ENCODE results near the gene UBE2D2.

DNA sequence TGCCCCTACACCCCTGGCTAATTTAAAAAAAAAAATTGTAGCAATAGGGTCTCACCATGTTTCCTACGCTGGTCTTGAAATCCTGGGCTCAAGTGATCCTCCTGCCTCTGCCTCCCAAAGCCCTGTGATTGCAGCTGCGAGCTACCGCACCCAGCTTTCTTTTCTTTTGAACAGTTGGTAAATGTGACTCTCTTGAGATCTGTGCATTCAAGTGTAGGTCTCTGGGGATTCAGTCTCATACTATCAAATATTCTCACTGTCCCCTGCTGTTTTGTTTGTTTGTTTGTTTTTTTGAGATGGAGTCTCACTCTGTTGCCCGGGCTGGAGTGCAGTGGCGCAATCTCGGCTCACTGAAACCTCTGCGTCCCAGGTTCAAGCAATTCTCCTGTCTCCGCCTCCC, 44.7 kb downstream of the UBE2D2 start:
- TF ChIP-seq, protein P1, sequence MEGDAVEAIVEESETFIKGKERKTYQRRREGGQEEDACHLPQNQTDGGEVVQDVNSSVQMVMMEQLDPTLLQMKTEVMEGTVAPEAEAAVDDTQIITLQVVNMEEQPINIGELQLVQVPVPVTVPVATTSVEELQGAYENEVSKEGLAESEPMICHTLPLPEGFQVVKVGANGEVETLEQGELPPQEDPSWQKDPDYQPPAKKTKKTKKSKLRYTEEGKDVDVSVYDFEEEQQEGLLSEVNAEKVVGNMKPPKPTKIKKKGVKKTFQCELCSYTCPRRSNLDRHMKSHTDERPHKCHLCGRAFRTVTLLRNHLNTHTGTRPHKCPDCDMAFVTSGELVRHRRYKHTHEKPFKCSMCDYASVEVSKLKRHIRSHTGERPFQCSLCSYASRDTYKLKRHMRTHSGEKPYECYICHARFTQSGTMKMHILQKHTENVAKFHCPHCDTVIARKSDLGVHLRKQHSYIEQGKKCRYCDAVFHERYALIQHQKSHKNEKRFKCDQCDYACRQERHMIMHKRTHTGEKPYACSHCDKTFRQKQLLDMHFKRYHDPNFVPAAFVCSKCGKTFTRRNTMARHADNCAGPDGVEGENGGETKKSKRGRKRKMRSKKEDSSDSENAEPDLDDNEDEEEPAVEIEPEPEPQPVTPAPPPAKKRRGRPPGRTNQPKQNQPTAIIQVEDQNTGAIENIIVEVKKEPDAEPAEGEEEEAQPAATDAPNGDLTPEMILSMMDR (IDR thresholded peaks at IDR 0.05): no peak
- TF ChIP-seq POLR2AphosphoS5 (IDR thresholded peaks at IDR 0.05) (no peak), POLR2A (IDR thresholded peaks at IDR 0.05) (no peak), EP300 (IDR thresholded peaks at IDR 0.05) (no peak)

All from gastroesophageal sphincter (tissue), 3 donors.